Neuron (in vitro differentiated cells): ENCODE measurements around the gene CLIC1.

ENCODE experiments used
- H2AFZ ChIP-seq: one replicate; pipeline ENCODE4 v1.6.1; 2013; ENCODE audit warnings: low read depth, mild to moderate bottlenecking, inconsistent platforms, low read length, moderate library complexity
- H3K27me3 ChIP-seq: one replicate; pipeline ENCODE4 v1.6.1; 2013; ENCODE audit warnings: low read length; ENCODE audit not compliant: insufficient read depth
- H3K36me3 ChIP-seq: one replicate; pipeline ENCODE4 v1.6.1; 2013; ENCODE audit warnings: low read length; ENCODE audit not compliant: insufficient read depth
- H3K4me1 ChIP-seq: one replicate; pipeline ENCODE4 v1.6.1; 2013; ENCODE audit warnings: low read length; ENCODE audit not compliant: insufficient read depth
- H3K4me3 ChIP-seq: 2 replicates; pipeline ENCODE4 v1.5.1; 2013; ENCODE audit warnings: mild to moderate bottlenecking, low read length, moderate library complexity
- H3K9me3 ChIP-seq: one replicate; pipeline ENCODE4 v1.6.1; 2013; ENCODE audit warnings: low read length

CLIC1 gene

GRCh38 chr6:31689249-31690110 is 46.9 kb downstream of the CLIC1 start:
- Histone ChIP-seq H3K4me1 (no peaks in the 10 kb centered on the region), H3K9me3 (no peaks in the 10 kb centered on the region), H3K27me3 (no peaks in the 10 kb centered on the region), H3K4me3 (no peak overlapping the region), H2AFZ (no peak overlapping the region), H3K36me3 (peaks cover 84% of the 10 kb centered on the region)

GRCh38 chr6:31687860-31688693 is 48.3 kb downstream of the CLIC1 start:
- Histone ChIP-seq H3K9me3 (peaks cover 2% of the 10 kb centered on the region), H2AFZ (no peak overlapping the region), H3K27me3 (no peaks in the 10 kb centered on the region), H3K4me1 (no peaks in the 10 kb centered on the region), H3K36me3 (peaks cover 85% of the 10 kb centered on the region), H3K4me3 (no peak overlapping the region)

GRCh38 chr6:31687321-31687720 is 49.0 kb downstream of the CLIC1 start:
- H3K27me3 ChIP-seq: no peaks in the 10 kb centered on the region
- H3K4me3 ChIP-seq: no peak overlapping the region
- H2AFZ ChIP-seq: no peak overlapping the region
- no peaks in the 10 kb centered on the region for H3K4me1 ChIP-seq
- peaks cover 3% of the 10 kb centered on the region for H3K9me3 ChIP-seq
- peaks cover 79% of the 10 kb centered on the region for H3K36me3 ChIP-seq

- peaks cover 3% of the 10 kb centered on the region for H3K9me3 ChIP-seq
- H3K36me3 ChIP-seq: peaks cover 71% of the 10 kb centered on the region
- H2AFZ ChIP-seq: no peak overlapping the region
- H3K27me3 ChIP-seq: no peaks in the 10 kb centered on the region
- no peaks in the 10 kb centered on the region for H3K4me1 ChIP-seq
- no peak overlapping the region for H3K4me3 ChIP-seq
Observed at GRCh38 chr6:31686483-31686882, 49.8 kb downstream of the CLIC1 start.

GRCh38 chr6:31683591-31683990 is 52.7 kb downstream of the CLIC1 start:
- no peak overlapping the region for H2AFZ ChIP-seq
- H3K4me1 ChIP-seq: peaks cover 2% of the 10 kb centered on the region
- peaks cover 44% of the 10 kb centered on the region for H3K36me3 ChIP-seq
- H3K27me3 ChIP-seq: no peaks in the 10 kb centered on the region
- peaks cover 3% of the 10 kb centered on the region for H3K9me3 ChIP-seq
- H3K4me3 ChIP-seq: no peak overlapping the region

GRCh38 chr6:31681135-31681671 is 55.1 kb downstream of the CLIC1 start:
- Histone ChIP-seq H3K4me1 (peaks cover 2% of the 10 kb centered on the region), H3K9me3 (peaks cover 3% of the 10 kb centered on the region), H3K4me3 (no peak overlapping the region), H3K27me3 (no peaks in the 10 kb centered on the region), H2AFZ (no peak overlapping the region), H3K36me3 (peaks cover 21% of the 10 kb centered on the region)
